HG02623 (cell line): Measurements from ENCODE around the gene PPP1R16B.

ENCODE experiments used
- ATAC-seq: cut with Tn5 transposase; IDR thresholded peaks from one replicate; pipeline ENCODE4 v1.9.1; 2021; ENCODE audit warnings: moderate library complexity; ENCODE audit not compliant: unreplicated experiment

The PPP1R16B gene

DNA sequence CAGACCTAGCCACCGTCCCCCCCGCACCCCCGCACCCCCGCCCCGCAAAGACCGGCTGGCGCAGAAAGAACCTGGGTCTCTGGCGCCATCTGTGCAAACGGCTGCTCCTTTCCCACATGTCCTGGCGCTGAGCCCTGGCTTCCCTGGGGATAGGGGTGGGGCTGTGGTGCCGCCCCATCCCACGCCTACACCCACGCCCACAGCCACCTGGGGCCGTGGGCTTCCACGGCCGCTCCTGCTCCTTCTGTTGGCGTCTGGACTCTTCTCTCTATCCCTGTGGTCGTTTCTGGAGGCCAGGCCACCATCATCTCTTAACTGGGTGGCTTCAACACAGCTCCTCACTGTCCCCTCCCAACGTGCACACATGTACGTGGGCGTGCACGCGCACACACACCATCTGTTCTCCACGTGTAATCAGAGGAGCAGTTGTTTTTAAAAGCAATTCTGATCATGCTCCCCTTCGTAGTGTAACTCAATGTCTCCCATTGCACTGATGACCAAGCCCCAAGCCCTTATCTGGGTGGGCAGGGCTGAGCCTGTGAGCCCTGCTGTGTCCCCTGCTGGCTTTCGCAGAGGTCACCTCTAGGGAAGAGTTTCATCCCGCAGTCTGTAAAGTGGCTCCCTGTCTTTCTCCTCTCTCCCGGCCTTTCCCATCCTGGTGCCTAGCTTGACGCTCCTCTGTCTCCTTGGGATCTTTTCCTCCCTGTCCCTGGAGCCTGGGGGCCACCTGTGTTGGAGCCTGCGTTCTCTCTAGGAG, 88.8 kb downstream of the PPP1R16B start:
- no peak for ATAC-seq

GRCh38 chr20:38895098-38895949, 89.8 kb downstream of the PPP1R16B start:
- no peak for ATAC-seq

DNA sequence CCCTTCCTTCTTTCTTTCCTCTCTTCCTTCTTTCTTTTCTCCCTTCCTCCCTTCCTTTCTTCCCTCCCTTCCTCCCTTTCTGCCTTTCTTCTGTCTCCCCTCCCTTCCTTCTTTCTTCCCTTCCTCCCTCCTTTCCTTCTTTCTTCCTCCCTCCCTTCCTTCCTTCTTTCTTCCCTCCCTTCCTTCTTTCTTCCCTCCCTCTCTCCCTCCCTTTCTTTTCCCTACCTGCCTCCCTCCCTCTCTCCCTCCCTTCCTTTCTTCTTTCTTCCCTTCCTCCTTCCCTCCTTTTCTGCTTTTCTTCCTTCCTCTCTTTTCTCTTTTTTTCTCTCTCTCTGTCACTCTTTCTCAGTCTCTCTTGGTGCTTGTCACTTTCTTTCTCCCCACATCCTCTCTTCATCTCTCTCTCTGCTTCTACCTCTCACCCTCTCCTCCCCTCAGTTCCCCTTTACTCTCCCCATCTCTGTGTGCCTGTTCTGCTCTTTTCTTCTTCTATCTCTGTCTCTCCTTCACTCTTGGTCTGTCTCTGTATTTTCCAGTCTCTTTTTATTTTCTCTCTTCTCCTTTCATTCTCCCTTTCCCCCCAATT, 90.6 kb downstream of the PPP1R16B start:
- no peak for ATAC-seq

GRCh38 chr20:38897267-38897666, 91.8 kb downstream of the PPP1R16B start:
- no peak for ATAC-seq

DNA sequence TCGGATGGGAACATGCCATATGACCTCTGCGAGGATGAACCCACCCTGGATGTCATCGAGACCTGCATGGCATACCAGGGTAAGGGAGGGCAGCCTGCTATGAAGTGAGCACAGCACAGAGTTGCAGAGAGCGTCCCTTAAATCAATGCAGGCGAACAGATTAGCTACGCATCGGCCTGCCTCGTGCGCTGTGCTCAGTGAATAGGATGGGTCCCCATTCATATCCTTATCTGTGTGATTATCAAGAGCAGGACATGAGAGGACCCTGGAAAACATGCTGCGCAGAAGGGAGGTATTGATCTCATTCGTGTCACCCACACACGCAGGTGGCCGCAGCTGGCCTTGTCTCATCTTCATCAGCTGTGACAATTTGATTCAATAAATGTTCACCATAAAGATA, 95.1 kb downstream of the PPP1R16B start:
- ATAC-seq: no peak

DNA sequence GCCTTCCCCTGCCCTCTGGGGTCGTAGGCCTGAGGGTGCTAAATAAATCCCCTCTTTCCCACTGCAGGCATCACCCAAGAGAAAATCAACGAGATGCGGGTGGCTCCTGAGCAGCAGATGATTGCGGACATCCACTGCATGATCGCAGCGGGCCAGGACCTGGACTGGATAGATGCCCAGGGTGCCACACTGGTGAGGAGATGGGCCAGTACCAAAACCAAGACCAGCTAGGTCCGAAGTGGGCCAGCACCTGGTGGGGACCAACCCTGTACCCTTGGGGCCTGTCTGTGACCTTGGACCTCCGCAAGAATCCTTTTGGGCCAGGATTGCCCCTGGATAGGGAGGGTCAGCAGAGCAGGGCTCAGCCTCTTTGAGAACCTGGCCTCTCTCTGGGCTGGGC, 97.1 kb downstream of the PPP1R16B start:
- no peak for ATAC-seq

DNA sequence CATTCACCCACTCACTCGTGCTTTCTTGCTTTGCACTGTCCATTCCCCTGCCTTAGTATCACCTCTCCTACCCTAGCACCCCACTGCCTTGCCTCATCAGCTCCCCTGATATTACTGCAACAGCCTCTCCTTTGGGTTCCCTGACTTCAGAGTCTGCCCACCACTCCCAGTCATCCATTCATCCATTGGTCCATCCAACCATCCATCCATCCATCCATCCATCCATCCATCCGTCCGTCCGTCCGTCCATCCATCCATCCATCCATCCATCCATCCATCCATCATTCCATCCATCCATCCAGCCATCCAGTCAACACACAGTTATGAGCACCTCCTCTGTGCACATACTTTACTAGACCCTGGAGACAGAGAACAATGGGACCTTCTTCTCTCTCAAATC, 97.8 kb downstream of the PPP1R16B start:
- no peak for ATAC-seq

- ATAC-seq: no peak
Measured at GRCh38 chr20:38905375-38905774, 99.9 kb downstream of the PPP1R16B start.

DNA sequence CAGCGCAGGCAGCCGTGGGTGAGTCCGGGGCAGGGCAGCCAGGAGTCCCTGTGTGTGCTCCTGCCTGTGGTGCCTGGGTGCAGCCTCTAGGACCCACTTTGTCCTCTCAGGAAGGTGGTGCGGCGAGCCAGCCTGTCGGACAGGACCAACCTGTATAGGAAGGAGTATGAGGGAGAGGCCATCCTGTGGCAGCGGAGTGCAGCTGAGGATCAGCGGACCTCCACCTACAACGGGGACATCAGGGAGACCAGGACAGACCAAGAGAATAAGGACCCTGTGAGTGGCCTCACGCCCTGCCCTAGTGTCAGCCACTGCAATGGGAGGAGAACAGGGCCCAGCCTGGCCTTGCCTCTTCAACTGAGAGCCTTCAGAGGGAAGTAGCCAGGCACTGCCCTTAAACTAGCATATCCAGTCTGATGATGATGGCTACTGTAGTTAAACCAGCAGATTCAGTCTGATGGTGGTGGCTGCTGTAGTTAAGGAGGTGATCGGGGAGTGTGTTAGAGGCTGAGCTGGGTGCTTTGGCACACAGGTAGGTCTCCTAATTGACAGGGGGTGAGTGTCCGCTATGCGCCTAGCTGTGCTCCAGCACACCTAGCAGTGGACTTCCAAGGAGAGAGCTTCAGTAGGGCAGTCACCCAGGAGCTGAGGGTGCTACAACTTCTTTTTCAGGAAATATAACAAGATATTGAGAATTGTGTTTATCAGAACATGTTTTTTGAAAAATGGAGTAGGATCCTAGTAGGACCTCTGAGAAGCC, 102.6 kb downstream of the PPP1R16B start:
- ATAC-seq: no peak

GRCh38 chr20:38915355-38915754, 109.9 kb downstream of the PPP1R16B start:
- no peak for ATAC-seq

GRCh38 chr20:38917657-38918056, 112.2 kb downstream of the PPP1R16B start:
- ATAC-seq: no peak

DNA sequence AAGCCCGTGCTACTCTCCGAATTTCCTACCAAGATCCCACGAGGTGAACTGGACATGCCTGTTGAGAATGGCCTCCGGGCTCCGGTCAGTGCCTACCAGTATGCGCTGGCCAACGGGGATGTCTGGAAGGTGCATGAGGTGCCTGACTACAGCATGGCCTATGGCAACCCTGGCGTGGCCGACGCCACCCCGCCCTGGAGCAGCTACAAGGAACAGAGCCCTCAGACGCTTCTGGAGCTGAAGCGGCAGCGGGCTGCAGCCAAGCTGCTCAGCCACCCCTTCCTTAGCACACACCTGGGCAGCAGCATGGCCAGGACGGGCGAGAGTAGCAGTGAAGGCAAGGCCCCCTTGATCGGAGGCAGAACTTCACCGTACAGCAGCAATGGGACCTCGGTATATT, 112.7 kb downstream of the PPP1R16B start:
- no peak for ATAC-seq

GRCh38 chr20:38919683-38920082, 114.2 kb downstream of the PPP1R16B start:
- ATAC-seq: no peak

DNA sequence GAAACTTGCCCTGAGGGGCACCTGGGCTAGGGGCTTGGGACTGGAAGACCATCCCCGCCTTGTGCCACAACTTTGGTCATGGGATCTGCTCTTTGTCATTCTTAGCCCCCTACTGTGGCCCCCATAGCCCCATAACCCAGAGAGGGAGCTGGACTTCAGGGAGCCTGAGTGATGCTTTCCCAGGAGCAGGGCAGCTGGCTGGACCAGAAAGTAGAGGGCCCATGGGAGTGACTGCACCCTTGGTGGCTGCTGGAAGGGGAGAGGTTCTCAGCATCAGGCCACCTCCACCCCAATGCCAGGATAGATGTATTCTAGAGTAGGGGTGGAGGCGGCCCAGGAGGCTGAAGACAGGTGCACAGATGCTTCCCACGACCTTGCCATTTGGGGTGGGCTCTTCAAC, 114.9 kb downstream of the PPP1R16B start:
- ATAC-seq: no peak

GRCh38 chr20:38920851-38921250, 115.4 kb downstream of the PPP1R16B start:
- ATAC-seq: no peak

DNA sequence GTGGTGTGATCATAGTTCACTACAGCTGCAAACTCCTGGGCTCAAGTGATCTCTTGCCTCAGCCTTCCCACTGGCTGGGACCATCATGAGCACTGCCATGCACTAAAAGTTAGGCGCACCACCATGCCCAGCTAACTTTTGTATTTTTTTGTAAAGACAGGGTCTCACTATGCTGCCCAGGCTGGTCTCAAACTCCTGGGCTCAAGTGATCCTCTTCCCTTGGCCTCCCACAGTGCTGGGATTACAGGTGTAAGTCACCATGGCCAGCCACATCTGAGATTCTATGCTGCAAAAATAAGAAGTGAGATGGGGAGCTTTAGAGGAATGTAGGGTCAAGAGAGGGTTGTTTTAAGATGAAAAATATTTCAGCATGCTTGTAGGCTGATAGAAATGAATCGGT, 119.2 kb downstream of the PPP1R16B start:
- ATAC-seq: no peak

DNA sequence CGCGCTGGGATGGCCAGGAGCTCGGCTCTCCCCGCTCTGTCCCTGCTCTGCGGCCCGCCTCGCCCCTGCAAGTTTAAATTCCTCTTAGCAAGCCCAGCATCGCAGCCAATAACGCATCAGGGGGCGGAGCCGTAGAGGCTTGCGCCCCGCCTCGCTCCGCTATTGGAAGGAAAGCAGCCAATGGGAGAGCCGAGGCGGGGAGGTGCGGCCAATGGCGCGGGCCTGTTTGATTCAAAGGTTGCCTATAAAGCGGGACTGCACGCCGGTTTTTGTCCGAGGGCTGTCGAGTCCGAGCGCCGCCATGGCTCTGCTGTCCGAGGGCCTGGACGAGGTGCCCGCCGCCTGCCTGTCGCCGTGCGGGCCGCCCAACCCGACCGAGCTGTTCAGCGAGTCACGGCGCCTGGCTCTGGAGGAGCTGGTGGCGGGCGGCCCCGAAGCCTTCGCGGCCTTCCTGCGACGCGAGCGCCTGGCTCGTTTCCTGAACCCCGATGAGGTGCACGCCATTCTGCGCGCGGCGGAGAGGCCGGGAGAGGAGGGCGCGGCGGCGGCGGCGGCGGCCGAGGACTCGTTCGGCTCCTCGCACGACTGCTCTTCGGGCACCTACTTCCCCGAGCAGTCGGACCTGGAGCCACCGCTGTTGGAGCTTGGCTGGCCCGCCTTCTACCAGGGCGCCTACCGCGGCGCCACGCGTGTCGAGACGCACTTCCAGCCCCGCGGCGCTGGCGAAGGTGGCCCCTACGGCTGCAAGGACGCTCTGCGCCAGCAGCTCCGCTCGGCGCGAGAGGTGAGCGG, 120.8 kb downstream of the PPP1R16B start, which contains the start of gene FAM83D:
Gene FAM83D (plus strand): TSS at position 276 of the 792 bp plus-strand sequence. CDS start 26 bp downstream, at position 302.
- ATAC-seq: peak; percentile 87

DNA sequence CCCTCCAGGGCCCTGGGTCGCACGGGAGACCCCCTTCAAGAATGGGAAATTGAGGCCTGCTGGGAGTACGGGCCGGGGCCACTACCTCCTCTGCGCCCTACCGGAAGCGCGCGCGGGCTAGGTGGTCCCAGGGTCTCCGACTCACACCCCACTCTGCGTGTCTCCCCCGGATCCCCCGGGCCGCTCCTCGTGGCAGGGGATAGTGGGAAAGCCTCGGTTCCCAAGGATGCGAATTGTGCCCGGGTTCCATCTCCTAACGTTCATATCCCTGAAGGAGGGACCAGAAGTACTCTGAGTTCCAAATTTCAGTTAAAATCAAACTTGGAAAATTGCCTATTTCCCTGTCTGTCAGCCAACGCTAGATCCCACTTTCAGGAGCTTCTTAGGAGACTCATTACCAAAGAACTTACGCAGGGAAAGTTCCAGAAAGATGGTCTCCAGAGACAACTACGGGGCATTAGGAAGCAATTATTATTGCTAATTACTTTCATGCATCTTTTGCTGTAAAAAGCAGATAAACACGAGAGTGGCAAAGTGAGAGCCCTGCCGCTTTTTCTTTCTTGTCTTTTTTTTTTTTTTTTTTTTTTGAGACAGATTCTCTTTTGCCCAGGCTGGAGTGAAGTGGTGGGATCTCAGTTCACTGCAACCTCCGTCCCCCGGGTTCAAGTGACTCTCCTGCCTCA, 121.6 kb downstream of the PPP1R16B start:
- ATAC-seq: no peak

DNA sequence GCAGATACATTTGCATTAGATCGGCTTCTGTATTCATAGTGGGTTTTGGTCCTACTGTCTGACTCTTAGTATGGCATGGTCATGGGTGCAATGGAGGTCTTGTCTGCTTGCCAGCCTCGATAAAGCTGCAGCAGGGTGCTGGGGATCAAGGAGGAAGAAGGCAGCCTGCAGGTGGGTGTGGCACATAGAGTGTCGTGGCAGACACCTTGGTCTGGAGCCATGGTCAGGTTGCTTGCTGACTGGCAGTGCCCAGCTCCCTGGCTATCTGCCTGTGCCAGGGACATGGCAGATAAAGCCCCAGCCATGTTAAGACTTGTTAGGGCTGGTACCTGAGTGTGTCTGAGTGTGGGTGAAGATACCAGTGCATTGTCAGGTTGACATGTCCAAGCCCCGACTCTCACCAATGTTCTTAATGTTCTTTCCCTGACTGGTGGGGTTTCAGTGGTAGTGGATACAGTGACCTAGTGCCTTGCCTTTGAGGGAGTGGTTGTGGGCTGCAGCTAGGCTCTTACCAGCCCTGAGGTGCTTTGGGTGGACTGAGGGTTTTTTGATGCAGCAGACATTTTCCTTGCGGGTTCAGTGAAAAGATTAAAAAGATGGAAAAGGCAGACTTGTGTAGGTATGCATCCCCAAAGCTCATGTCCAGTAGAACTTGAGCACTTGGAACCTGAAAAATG, 122.5 kb downstream of the PPP1R16B start:
- ATAC-seq: no peak
